ENCODE results near the gene CYP4X1. TPM values are rescaled to one million over a fixed set of nuclear protein-coding genes. Genes with fewer than 3 reads are reported as not detected.
"Not testable (repeated sequence)": the region's sequence is repeated elsewhere in the genome, so short reads cannot be mapped to it uniquely, and the experiment has no call there.

CYP4X1 gene
- total and polyA plus RNA-seq, 2 donors (not counting 1 experiment from before 2014, with no cell fraction given): 0.02 TPM; not detected in 1

DNA sequence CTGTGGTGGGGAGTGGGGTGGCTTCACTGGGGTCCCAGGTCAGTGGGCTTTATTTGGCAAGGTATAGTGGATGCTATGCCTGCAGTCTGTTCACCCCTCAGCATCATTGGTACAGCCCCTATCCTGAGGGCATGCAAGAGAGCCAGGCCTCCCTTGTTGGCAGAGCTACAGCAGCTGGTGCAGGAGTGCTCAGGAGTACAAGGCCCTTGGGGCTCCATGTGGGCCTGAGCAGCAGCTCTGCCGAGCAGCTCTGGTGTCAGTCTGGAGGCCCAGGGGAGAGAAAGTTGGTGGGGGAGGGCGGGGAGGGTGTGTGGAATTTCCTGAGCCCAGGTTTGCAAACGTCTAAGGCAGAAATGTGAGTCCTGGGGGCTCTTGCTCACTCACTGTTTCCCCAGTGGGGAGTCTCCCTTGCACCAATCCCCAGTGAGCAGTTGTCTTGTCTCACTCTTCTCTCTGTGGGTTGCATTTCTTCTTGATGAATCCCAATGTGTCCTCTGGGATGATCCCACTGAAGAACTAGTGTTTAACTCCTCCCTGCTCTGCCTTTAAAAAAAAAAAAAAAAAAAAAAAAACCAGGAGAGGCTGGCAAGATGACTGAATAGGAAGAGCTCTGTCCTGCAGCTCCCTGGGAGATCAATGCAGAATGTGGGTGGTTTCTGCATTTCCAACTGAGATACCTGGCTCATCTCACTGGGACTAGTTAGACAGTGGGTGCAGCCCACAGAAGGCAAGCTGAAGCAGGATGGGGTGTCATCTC lies 39.5 kb upstream of the CYP4X1 start:
- Histone ChIP-seq H3K79me2 (ENCODE audit: control insufficient read depth, insufficient read depth, low read length) (no peaks in the 10 kb centered on the region), H3K9ac (ENCODE audit: insufficient read depth, low read length) (no peak overlapping the region), H3K4me3 (replicated peaks in 1 of 4; ENCODE audit: control extremely low read depth in 1 of 4, insufficient read depth in 1 of 4, low read depth in 3 of 4, low read length in 4 of 4) (no peak overlapping the region), H3K9me3 (ENCODE audit: control insufficient read depth, insufficient read depth, low read depth, low read length) (no peaks in the 10 kb centered on the region), H4K20me1 (ENCODE audit: control insufficient read depth, extremely low read depth, insufficient read depth, low read length) (no peaks in the 10 kb centered on the region), H3K4me2 (ENCODE audit: extremely low read depth, insufficient read depth, low read length) (no peak overlapping the region), H3K36me3 (ENCODE audit: control insufficient read depth, insufficient read depth, low read length) (no peaks in the 10 kb centered on the region), H2AFZ (ENCODE audit: low read length) (no peak overlapping the region), H3K4me1 (ENCODE audit: control insufficient read depth, extremely low read depth, insufficient read depth, low read length) (no peaks in the 10 kb centered on the region), H3K27ac (ENCODE audit: insufficient read depth, low read length) (no peak overlapping the region), H3K27me3 (ENCODE audit: control insufficient read depth, insufficient read depth, low read length) (no peaks in the 10 kb centered on the region)
- TF ChIP-seq, protein P1, sequence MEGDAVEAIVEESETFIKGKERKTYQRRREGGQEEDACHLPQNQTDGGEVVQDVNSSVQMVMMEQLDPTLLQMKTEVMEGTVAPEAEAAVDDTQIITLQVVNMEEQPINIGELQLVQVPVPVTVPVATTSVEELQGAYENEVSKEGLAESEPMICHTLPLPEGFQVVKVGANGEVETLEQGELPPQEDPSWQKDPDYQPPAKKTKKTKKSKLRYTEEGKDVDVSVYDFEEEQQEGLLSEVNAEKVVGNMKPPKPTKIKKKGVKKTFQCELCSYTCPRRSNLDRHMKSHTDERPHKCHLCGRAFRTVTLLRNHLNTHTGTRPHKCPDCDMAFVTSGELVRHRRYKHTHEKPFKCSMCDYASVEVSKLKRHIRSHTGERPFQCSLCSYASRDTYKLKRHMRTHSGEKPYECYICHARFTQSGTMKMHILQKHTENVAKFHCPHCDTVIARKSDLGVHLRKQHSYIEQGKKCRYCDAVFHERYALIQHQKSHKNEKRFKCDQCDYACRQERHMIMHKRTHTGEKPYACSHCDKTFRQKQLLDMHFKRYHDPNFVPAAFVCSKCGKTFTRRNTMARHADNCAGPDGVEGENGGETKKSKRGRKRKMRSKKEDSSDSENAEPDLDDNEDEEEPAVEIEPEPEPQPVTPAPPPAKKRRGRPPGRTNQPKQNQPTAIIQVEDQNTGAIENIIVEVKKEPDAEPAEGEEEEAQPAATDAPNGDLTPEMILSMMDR (conservative IDR thresholded peaks at IDR 0.05 in 1 of 2, IDR thresholded peaks at IDR 0.05 in 1 of 2; ENCODE audit: low read depth in 1 of 2, low read length in 2 of 2): no peak
- no peak for TF ChIP-seq EZH2 (IDR thresholded peaks at IDR 0.05; ENCODE audit: low read length, missing control alignments)
- no peak for DNase-seq (ENCODE audit: low read depth in 2 of 2)

DNA sequence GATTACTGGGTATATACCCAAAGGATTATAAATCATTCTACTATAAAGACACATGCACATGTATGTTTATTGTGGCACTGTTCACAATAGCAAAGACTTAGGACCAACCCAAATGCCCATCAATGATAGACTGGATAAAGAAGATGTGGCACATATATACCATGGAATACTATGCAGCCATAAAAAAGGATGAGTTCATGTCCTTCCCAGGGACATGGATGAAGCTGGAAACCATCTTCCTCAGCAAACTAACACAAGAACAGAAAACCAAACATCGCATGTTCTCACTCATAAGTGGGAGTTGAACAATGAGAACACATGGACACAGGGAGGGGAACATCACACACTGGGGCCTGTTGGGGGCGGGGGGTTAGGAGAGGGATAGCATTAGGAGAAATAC lies 32.9 kb upstream of the CYP4X1 start:
- H3K9me3 ChIP-seq (ENCODE audit: control insufficient read depth, insufficient read depth, low read depth, low read length); H4K20me1 ChIP-seq (ENCODE audit: control insufficient read depth, extremely low read depth, insufficient read depth, low read length): not testable (repeated sequence)

DNA sequence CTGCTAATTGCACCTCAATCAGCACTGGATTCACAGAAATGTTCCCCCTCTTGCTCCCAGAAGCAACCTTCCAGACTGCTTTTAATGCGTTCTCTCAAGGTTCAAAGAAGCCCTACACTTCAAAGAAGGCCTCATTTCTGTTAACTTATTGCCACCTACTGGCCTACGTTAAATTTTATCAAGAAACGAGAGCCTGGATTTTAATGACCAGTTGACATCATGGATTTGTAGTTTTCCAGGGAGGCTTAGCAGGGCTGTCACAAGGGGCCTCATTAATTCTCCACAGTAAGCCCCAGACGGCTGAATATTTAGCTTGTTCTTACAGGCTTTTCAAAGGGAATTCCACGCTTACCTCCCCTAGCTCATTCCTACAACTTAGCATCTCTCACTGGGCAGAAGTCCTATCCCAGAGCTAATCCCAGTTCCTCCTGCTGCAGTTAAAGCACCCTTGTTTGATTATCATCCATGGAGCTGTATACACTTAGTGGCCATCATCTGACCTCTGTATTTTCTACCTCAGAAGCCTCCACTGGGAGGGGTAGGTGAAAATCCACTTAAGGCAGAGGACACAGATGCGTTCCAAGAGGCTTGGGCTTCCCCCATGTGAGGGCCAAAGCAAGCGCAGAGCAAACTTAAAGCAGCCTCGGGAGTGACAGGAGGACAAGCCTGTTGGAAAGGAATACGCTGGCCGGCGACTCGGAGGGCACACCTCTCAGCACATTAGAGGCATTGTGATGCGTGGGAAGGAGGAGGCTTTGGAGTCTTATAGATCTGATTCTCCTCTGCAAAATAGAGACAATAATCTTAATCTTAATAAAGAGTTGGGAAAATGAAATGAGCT lies 32.2 kb upstream of the CYP4X1 start:
- H3K4me1 ChIP-seq (ENCODE audit: control insufficient read depth, extremely low read depth, insufficient read depth, low read length): no peaks in the 10 kb centered on the region
- no peaks in the 10 kb centered on the region for H3K79me2 ChIP-seq (ENCODE audit: control insufficient read depth, insufficient read depth, low read length)
- H3K9me3 ChIP-seq (ENCODE audit: control insufficient read depth, insufficient read depth, low read depth, low read length): no peaks in the 10 kb centered on the region
- H3K36me3 ChIP-seq (ENCODE audit: control insufficient read depth, insufficient read depth, low read length): no peaks in the 10 kb centered on the region
- no peak for DNase-seq (ENCODE audit: low read depth in 2 of 2)
- H4K20me1 ChIP-seq (ENCODE audit: control insufficient read depth, extremely low read depth, insufficient read depth, low read length): no peaks in the 10 kb centered on the region
- no peak overlapping the region for H3K4me3 ChIP-seq (replicated peaks in 1 of 4; ENCODE audit: control extremely low read depth in 1 of 4, insufficient read depth in 1 of 4, low read depth in 3 of 4, low read length in 4 of 4)
- no peak overlapping the region for H3K9ac ChIP-seq (ENCODE audit: insufficient read depth, low read length)
- H3K27me3 ChIP-seq (ENCODE audit: control insufficient read depth, insufficient read depth, low read length): no peaks in the 10 kb centered on the region
- no peak overlapping the region for H3K27ac ChIP-seq (ENCODE audit: insufficient read depth, low read length)
- no peak for TF ChIP-seq EZH2 (IDR thresholded peaks at IDR 0.05; ENCODE audit: low read length, missing control alignments)
- TF ChIP-seq, protein P1 (conservative IDR thresholded peaks at IDR 0.05 in 1 of 2, IDR thresholded peaks at IDR 0.05 in 1 of 2; ENCODE audit: low read depth in 1 of 2, low read length in 2 of 2): no peak
- H2AFZ ChIP-seq (ENCODE audit: low read length): no peak overlapping the region
- no peak overlapping the region for H3K4me2 ChIP-seq (ENCODE audit: extremely low read depth, insufficient read depth, low read length)

More for the DNA sequence above, 32.9 kb upstream of the CYP4X1 start:
- H3K79me2 ChIP-seq (ENCODE audit: control insufficient read depth, insufficient read depth, low read length); H3K27me3 ChIP-seq (ENCODE audit: control insufficient read depth, insufficient read depth, low read length); H3K4me2 ChIP-seq (ENCODE audit: extremely low read depth, insufficient read depth, low read length); H3K4me1 ChIP-seq (ENCODE audit: control insufficient read depth, extremely low read depth, insufficient read depth, low read length); H3K4me3 ChIP-seq (replicated peaks in 1 of 4; ENCODE audit: control extremely low read depth in 1 of 4, insufficient read depth in 1 of 4, low read depth in 3 of 4, low read length in 4 of 4); H2AFZ ChIP-seq (ENCODE audit: low read length); H3K27ac ChIP-seq (ENCODE audit: insufficient read depth, low read length); DNase-seq (ENCODE audit: low read depth in 2 of 2); H3K36me3 ChIP-seq (ENCODE audit: control insufficient read depth, insufficient read depth, low read length); H3K9ac ChIP-seq (ENCODE audit: insufficient read depth, low read length): not testable (repeated sequence)
